ENCODE measurements around the gene NSRP1. TPM values are rescaled to one million over a fixed set of nuclear protein-coding genes. Genes with fewer than 3 reads are reported as not detected.
A peak's percentile ranks its signal among the peaks of the same experiment; 100 is the strongest.
"Not testable (repeated sequence)": the region's sequence is repeated elsewhere in the genome, so short reads cannot be mapped to it uniquely, and the experiment has no call there.

Gene NSRP1
- total and polyA plus RNA-seq, 7 donors, result 18.0 to 47.6 (median 30.4) TPM

- Histone ChIP-seq H3K27me3 (no peaks in the 10 kb centered on the region), H3K4me3 (no peak overlapping the region), H3K27ac (no peak overlapping the region), H3K9me3 (no peaks in the 10 kb centered on the region), H3K4me1 (peaks cover 0 to 9% (median 7%) of the 10 kb centered on the region in 4 donors), H3K36me3 (no peaks in the 10 kb centered on the region)
- TF ChIP-seq POLR2AphosphoS5 (IDR thresholded peaks at IDR 0.05) (no peak), EP300 (IDR thresholded peaks at IDR 0.05) (no peak), POLR2A (IDR thresholded peaks at IDR 0.05) (no peak)
- TF ChIP-seq, protein P1, sequence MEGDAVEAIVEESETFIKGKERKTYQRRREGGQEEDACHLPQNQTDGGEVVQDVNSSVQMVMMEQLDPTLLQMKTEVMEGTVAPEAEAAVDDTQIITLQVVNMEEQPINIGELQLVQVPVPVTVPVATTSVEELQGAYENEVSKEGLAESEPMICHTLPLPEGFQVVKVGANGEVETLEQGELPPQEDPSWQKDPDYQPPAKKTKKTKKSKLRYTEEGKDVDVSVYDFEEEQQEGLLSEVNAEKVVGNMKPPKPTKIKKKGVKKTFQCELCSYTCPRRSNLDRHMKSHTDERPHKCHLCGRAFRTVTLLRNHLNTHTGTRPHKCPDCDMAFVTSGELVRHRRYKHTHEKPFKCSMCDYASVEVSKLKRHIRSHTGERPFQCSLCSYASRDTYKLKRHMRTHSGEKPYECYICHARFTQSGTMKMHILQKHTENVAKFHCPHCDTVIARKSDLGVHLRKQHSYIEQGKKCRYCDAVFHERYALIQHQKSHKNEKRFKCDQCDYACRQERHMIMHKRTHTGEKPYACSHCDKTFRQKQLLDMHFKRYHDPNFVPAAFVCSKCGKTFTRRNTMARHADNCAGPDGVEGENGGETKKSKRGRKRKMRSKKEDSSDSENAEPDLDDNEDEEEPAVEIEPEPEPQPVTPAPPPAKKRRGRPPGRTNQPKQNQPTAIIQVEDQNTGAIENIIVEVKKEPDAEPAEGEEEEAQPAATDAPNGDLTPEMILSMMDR (IDR thresholded peaks at IDR 0.05), result no peak
- intact Hi-C loops (cut with DNase I), result no loop called here
- DNase-seq, result no peak
Observed at GRCh38 chr17:30113213-30113612, 3.4 kb upstream of the NSRP1 start.

DNA sequence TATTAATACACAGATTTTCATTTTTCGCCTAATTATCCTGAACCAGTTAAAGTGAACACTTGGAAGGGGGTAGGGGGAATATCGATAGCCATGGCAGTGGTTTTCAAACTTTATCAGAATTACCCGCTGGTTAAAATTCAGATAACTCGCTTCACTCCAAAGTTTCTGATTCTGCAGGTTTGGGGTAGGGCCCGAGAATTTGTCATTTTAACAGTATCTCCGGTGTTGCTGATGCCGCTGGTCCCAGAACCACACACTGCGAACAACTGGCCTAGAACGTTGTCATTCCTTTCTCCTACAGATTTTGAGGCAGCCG lies 313 bp upstream of the NSRP1 start:
- DNase-seq, result no peak
- Histone ChIP-seq H3K4me1 (peaks cover 0 to 40% (median 28%) of the 10 kb centered on the region in 4 donors), H3K9me3 (no peaks in the 10 kb centered on the region), H3K4me3 (peak overlapping the region; percentile 60 to 67 (median 64)), H3K36me3 (peaks cover 0 to 24% (median 0%) of the 10 kb centered on the region in 4 donors), H3K27me3 (no peaks in the 10 kb centered on the region), H3K27ac (peak overlapping the region; percentile 89 to 98 (median 94))
- intact Hi-C loops (cut with DNase I), result loop anchor here (5.0 kb wide), 3 partner anchors 176 to 371 kb away; partner anchors contain the start of genes BLMH and CPD
- 11% methylated on average over 10 of the region's 10 CpGs for WGBS, 2 donors
- no peak for TF ChIP-seq EP300 (IDR thresholded peaks at IDR 0.05)
- TF ChIP-seq, protein P1 (IDR thresholded peaks at IDR 0.05), result no peak

DNA sequence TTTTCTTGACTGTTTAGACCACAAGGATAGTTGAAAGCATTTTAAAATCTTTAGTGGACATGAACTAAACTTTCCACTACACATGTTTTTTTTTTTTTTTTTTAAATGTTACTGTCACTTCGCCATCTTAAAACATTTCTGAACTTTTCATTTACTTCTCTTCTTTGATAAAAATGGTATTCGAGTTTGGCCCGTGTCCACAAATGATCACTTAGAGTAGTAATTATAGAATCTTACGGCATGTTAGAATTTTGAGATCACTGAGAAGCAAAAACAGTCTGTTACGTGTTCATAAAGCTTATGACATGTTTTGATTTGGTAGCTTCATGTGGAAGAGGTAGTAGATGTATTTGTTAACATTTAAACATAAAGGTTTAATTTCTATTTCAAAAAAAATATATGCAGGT lies 1.1 kb downstream of the NSRP1 start:
- Histone ChIP-seq H3K27ac (peak overlapping the region; percentile 89 to 98 (median 94)), H3K9me3 (no peaks in the 10 kb centered on the region), H3K27me3 (no peaks in the 10 kb centered on the region), H3K36me3 (peaks cover 0 to 30% (median 0%) of the 10 kb centered on the region in 4 donors), H3K4me3 (peak overlapping the region; percentile 60 to 67 (median 64)), H3K4me1 (peaks cover 0 to 43% (median 28%) of the 10 kb centered on the region in 4 donors)
- intact Hi-C loops (cut with DNase I), result loop anchor here (5.0 kb wide), 3 partner anchors 175 to 370 kb away; partner anchors contain the start of genes BLMH and CPD
- no peak for TF ChIP-seq POLR2AphosphoS5 (IDR thresholded peaks at IDR 0.05)
- no peak for TF ChIP-seq POLR2A (IDR thresholded peaks at IDR 0.05)
- TF ChIP-seq, protein P1 (IDR thresholded peaks at IDR 0.05), result no peak
- no peak for TF ChIP-seq EP300 (IDR thresholded peaks at IDR 0.05)
- WGBS, 2 donors, result 28 to 40% methylated on average over 5 of the region's 5 CpGs
- DNase-seq, result no peak

DNA sequence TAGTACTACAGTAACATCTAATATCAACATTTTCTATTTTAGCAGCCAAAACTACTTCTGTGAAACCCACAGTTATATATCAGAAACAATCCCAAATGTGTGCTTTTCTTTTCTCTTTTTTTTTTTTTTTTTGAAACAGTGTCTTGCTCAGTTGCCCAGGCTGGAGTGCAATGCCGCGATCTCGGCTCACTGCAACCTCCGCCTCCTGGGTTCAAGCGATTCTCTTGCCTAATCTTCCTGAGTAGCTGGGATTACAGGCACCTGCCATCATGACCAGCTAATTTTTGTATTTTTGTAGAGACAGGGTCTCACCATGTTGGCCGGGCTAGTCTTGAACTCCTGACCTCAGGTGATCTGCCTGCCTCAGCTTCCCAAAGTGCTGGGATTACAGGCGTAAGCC lies 2.0 kb downstream of the NSRP1 start:
- not testable (repeated sequence) for H3K9me3 ChIP-seq, H3K4me3 ChIP-seq, H3K27me3 ChIP-seq, DNase-seq
- peaks cover 0 to 36% (median 0%) of the 10 kb centered on the region in 4 donors for H3K36me3 ChIP-seq
- H3K4me1 ChIP-seq, result peaks cover 0 to 43% (median 28%) of the 10 kb centered on the region in 4 donors
- intact Hi-C loops (cut with DNase I), result loop anchor here (5.0 kb wide), 3 partner anchors 174 to 369 kb away; partner anchors contain the start of genes BLMH and CPD
- 96 to 98% methylated on average over 7 of the region's 7 CpGs for whole genome bisulfite sequencing, 2 donors
- peak overlapping the region in 2 of 4 donors; percentile 89 to 98 for H3K27ac ChIP-seq

DNA sequence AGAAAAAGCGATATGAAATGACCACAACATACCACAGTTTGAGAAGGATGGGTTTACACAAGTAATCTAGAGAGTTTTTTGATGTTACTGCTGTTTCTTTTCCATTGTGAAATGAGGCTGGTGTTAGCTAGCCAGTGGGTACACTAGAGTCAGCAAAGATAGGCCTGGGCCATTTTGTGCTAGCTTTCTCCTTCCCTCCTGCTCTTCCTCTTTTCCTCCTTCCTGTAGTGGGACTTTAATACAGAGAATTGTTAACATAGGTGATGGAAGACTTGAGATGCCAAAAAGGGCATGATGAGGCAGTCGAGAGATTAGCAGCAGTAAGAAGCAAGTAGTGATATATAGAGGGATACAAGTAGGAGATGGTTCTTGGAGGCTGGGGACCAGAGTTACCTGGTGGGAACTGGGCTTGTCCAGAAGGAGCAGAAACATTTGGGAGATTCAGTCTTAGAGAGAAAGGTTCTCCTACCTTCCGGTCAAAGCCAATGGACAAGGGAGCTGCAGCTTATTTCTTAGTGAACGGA lies 7.7 kb downstream of the NSRP1 start:
- no peak for DNase-seq
- no peak overlapping the region for H3K4me3 ChIP-seq
- H3K36me3 ChIP-seq, result peaks cover 0 to 54% (median 3%) of the 10 kb centered on the region in 4 donors
- TF ChIP-seq POLR2A (IDR thresholded peaks at IDR 0.05) (no peak), EP300 (IDR thresholded peaks at IDR 0.05) (no peak), POLR2AphosphoS5 (IDR thresholded peaks at IDR 0.05) (no peak)
- TF ChIP-seq, protein P1 (IDR thresholded peaks at IDR 0.05), result no peak
- no peaks in the 10 kb centered on the region for H3K9me3 ChIP-seq
- 94 to 95% methylated on average over 4 of the region's 4 CpGs for WGBS, 2 donors
- intact Hi-C loops (cut with DNase I), result no loop called here
- H3K27ac ChIP-seq, result no peak overlapping the region
- peaks cover 0 to 28% (median 12%) of the 10 kb centered on the region in 4 donors for H3K4me1 ChIP-seq
- H3K27me3 ChIP-seq, result no peaks in the 10 kb centered on the region
